ENCODE data around the gene PBX4.
A peak's percentile ranks its signal among the peaks of the same experiment; 100 is the strongest.
"Not testable (repeated sequence)": the region's sequence is repeated elsewhere in the genome, so short reads cannot be mapped to it uniquely, and the experiment has no call there.

Gene PBX4, protein sequence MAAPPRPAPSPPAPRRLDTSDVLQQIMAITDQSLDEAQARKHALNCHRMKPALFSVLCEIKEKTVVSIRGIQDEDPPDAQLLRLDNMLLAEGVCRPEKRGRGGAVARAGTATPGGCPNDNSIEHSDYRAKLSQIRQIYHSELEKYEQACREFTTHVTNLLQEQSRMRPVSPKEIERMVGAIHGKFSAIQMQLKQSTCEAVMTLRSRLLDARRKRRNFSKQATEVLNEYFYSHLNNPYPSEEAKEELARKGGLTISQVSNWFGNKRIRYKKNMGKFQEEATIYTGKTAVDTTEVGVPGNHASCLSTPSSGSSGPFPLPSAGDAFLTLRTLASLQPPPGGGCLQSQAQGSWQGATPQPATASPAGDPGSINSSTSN

DNA sequence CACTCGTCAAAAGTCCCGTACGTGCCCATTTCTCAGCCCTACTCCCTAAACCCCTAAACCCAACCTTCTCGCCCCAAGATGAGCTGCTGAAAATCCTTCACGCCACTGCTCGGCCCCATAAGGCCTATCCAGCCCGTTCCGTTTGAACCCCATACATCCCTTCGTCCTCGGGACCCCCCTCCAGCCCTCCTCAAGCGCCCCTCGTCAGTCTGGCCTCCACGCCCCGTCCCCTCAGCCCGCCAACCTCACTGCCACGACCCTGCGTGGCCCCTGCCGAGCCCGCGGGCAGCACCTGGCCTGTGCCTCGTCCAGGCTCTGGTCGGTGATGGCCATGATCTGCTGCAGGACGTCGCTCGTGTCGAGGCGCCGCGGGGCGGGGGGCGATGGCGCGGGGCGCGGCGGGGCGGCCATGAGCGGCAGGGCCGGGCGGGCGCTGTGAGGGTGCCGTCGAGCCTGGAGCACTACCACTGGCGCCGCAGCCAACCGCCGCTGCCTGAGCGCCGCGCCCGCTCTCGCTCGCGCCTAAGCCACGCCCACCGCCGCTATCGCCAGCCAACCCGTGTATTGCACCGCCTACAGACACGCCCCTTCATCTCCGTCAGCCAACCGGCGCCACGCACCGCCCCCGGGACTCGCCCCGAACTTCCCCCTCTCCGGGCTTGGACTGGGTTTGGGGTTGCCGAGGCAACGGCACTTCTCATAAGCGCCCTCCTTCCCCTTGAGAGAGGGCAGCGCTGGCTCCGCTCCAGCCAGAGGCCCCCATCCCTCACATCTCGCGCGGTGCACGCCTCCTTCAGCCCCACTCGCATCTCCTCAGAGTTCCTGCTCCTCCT lies at the start of gene PBX4:
TSS of gene PBX4 (minus strand) at position 469 of the 833 bp plus-strand sequence. CDS start at position 411, 58 bp downstream.
- POLR2A ChIA-PET: no interaction called here
- peak; percentile 99 for DNase-seq (ENCODE audit: extremely low spot score)
- TF ChIP-seq, protein P1, sequence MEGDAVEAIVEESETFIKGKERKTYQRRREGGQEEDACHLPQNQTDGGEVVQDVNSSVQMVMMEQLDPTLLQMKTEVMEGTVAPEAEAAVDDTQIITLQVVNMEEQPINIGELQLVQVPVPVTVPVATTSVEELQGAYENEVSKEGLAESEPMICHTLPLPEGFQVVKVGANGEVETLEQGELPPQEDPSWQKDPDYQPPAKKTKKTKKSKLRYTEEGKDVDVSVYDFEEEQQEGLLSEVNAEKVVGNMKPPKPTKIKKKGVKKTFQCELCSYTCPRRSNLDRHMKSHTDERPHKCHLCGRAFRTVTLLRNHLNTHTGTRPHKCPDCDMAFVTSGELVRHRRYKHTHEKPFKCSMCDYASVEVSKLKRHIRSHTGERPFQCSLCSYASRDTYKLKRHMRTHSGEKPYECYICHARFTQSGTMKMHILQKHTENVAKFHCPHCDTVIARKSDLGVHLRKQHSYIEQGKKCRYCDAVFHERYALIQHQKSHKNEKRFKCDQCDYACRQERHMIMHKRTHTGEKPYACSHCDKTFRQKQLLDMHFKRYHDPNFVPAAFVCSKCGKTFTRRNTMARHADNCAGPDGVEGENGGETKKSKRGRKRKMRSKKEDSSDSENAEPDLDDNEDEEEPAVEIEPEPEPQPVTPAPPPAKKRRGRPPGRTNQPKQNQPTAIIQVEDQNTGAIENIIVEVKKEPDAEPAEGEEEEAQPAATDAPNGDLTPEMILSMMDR (IDR thresholded peaks at IDR 0.05; ENCODE audit: control extremely low read depth, extremely low read depth, low read depth, missing control alignments): no peak
- CTCF ChIA-PET: interaction anchor here (1.0 to 2.3 kb wide), 3 partner anchors 64 to 86 kb away, joined by 3 to 9 read pairs (median 4); no protein-coding TSS in a partner anchor

DNA sequence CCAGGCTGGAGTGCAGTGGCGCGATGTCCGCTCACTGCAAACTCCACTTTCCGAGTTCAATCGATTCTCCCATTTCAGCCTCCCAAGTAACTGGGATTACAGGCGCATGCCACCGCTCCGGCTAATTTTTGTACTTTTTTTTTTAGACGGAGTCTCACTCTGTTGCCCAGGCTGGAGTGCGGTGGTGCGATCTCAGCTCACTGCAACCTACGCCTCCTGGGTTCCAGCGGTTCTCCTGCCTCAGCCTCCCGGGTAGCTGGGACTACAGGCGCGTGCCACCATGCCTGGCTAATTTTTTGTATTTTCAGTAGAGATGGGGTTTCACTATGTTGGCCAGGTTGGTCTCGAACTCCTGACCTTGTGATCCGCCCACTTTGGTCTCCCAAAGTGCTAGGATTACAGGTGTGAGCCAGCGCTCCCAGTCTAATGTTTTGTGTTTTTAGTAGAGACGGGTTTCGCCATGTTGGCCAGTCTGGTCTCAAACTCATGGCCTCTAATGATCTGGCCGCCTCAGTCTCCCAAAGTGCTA lies 47.0 kb upstream of the PBX4 start:
- DNase-seq (ENCODE audit: extremely low spot score); POLR2A ChIA-PET; CTCF ChIA-PET: not testable (repeated sequence)

DNA sequence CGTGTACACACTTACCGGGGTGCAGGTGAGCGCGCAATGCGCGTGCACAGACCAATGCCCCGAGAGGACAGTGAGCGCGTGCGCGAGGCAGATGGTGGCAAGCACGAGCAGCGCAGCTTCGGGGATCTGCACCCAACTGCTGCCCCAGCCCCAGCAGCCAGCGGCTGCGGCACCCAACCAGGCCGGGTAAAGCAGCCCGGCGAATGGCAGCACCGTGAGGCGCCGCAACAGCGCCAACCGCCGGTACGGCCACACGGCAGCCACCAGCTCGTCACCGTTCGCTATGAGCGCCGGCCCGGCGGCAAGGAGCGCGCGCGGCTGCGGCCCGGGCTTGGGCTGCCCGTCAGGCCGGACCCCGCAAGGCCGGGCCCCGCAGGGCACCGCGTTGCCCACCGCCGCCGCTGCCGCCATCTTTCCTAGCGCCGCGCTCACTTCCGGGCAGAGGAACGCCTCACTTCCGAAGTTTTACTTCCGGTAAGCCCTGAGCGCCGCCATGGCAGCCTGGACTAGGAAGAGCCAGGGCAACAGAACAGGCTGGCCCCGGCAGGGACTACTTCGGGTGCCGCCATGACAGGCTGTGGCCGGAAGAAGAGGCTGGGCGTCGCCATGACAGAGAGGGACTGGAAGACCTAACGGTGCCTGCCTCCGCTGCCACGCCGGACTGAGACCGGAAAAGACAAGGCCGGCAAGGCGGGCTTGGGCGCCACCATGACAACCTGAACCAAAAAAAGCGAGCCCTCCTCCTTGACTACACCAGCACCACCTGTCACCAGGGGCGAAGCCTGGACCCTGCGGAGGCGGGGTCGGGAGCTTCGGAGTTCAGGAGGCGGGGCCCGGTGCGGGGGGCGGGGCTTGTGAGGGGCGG lies 45.0 kb upstream of the PBX4 start, which contains the start of gene ATP13A1:
TSS of gene ATP13A1 (minus strand) at position 421 of the 865 bp plus-strand sequence. CDS start at position 411, 10 bp downstream.
- TF ChIP-seq, protein P1 (IDR thresholded peaks at IDR 0.05; ENCODE audit: control extremely low read depth, extremely low read depth, low read depth, missing control alignments): peak; percentile 16
- DNase-seq (ENCODE audit: extremely low spot score): peak; percentile 88
- POLR2A ChIA-PET: interaction anchor here (0.6 to 1.4 kb wide), 5 partner anchors 35 to 207 kb away, joined by 3 to 5 read pairs (median 3); partner anchors contain the start of genes ZNF253 and ZNF506
- CTCF ChIA-PET: interaction anchor here (0.9 to 2.2 kb wide), 6 partner anchors 8 to 238 kb away, joined by 3 to 7 read pairs (median 5); partner anchors contain the start of genes GMIP and NDUFA13

DNA sequence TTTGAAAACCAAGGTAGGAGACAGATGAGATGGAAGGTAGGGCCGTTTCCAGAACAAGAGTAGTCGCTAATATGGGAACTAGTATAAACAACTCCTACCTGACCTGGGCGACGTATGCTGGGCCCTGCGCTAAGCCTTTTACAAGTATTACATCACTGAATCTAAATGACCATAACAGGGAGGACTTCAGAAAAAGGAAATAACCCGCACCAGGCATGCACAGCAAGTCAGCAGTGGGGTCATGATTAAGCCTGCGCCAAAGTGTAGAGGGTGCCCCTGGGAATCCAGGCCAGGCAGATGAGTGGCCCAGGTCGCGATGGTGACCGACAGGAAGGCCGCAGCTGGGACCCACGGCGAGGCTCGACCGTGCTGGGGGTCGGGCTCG lies 44.4 kb upstream of the PBX4 start:
- no peak for DNase-seq (ENCODE audit: extremely low spot score)
- POLR2A ChIA-PET: interaction anchor here (1.1 to 1.4 kb wide), 2 partner anchors 203 to 238 kb away, joined by 3 read pairs; partner anchors contain the start of genes ZNF253 and ZNF93
- TF ChIP-seq, protein P1 (IDR thresholded peaks at IDR 0.05; ENCODE audit: control extremely low read depth, extremely low read depth, low read depth, missing control alignments): no peak
- CTCF ChIA-PET: interaction anchor here (0.9 to 2.2 kb wide), 7 partner anchors 8 to 239 kb away, joined by 3 to 7 read pairs (median 5); partner anchors contain the start of genes GMIP and NDUFA13

DNA sequence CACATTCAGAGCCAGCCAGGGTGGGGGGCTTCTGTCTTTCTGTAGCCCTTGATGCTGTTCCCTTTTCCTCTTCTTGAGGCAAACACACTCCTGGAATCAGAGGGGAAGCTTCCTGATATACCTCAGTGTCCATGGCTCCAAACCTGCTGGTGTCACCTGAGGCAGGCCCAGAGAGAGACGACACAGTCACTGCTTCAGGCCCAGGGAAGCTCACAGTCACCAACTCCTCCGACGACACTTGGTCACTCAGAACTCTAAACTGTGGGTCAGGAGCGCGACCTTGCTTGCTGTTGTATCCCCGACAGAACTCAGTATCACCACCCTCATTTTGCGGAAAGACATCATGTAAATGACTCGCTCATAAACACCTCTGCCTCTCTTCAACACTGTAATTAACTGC lies 43.9 kb upstream of the PBX4 start:
- POLR2A ChIA-PET: interaction anchor here (1.1 to 1.4 kb wide), 2 partner anchors 203 to 238 kb away, joined by 3 read pairs; partner anchors contain the start of genes ZNF253 and ZNF93
- TF ChIP-seq, protein P1 (IDR thresholded peaks at IDR 0.05; ENCODE audit: control extremely low read depth, extremely low read depth, low read depth, missing control alignments): no peak
- no peak for DNase-seq (ENCODE audit: extremely low spot score)

DNA sequence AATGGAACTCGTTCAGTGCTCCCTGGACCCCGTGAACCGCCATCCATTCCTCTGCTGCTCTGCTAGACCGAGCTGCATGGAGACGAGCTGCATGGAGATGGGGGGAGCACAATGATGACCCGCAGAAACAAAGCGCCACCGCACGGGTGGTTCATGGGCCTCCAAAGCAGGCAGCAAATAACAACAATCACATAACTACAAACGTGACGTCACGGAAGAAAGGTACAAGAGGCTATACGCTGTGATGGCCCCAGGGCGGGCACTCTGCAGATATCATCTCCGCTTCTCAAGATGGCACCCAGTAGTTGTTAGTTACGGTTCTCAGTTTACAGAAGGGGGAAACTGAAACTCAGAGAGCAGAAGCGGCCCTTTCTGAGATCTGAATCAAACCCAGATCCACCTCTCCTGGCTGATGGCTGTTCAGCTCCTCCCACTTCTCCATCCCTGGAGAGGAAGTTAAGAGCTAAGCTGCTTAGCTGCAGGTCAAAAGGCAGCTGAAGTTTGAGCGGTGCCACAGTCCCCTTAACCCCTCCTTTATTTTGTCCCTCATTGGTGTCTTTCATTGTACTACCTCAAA lies 43.3 kb upstream of the PBX4 start:
- TF ChIP-seq, protein P1 (IDR thresholded peaks at IDR 0.05; ENCODE audit: control extremely low read depth, extremely low read depth, low read depth, missing control alignments): no peak
- ChIA-PET POLR2A (interaction anchor here (1.1 kb wide), 1 partner anchor 239 kb away, joined by 3 read pairs; the partner anchor contains the start of gene ZNF93), CTCF (interaction anchor here (0.8 to 2.3 kb wide), 10 partner anchors 9 to 146 kb away, joined by 3 to 7 read pairs (median 4); partner anchors contain the start of genes GMIP and NDUFA13)
- peak; percentile 80 for DNase-seq (ENCODE audit: extremely low spot score)

More for the DNA sequence above, 43.9 kb upstream of the PBX4 start:
- CTCF ChIA-PET: interaction anchor here (1.0 to 2.3 kb wide), 11 partner anchors 7 to 146 kb away, joined by 3 to 7 read pairs (median 5); partner anchors contain the start of genes GMIP and NDUFA13

All from GM10248 (cell line).